Tibial nerve (tissue), 4 donors: Measurements from ENCODE around the gene GATA6. TPM values are rescaled to one million over a fixed set of nuclear protein-coding genes. Genes with fewer than 3 reads are reported as not detected.

Source experiments
- DNase-seq, 2 donors: peaks; one replicate each; pipeline ENCODE4 v3.0.0-alpha.2; 2019; ENCODE audit warnings: low spot score in 2 of 2
- H3K27ac ChIP-seq, 4 donors: fragments of 200-600 bp; sonication (generic) in 3 of 4; one replicate each; pipeline ENCODE4 v1.5.1; 2017 to 2019; ENCODE audit warnings: mild to moderate bottlenecking in 1 of 4
- H3K27me3 ChIP-seq, 2 donors: fragments of 200-600 bp; sonication (generic) in 1 of 2; one replicate each; pipeline versions ENCODE4 v1.5.1 to v1.6.0; 2017 to 2019
- H3K36me3 ChIP-seq, 3 donors: fragments of 200-600 bp; sonication (generic); one replicate each; pipeline ENCODE4 v1.5.1; 2018 to 2019
- H3K4me1 ChIP-seq, 4 donors: fragments of 200-600 bp; sonication (generic) in 3 of 4; one replicate each; pipeline ENCODE4 v1.5.1; 2017 to 2019
- H3K4me3 ChIP-seq, 4 donors: fragments of 200-600 bp; sonication (generic) in 3 of 4; one replicate each; pipeline ENCODE4 v1.5.1; 2017 to 2019; ENCODE audit warnings: mild to moderate bottlenecking in 1 of 4, moderate library complexity in 1 of 4
- H3K9me3 ChIP-seq, 4 donors: fragments of 200-600 bp; sonication (generic) in 3 of 4; one replicate each; pipeline ENCODE4 v1.5.1; 2017 to 2019
- CTCF ChIP-seq, 5 experiments: fragments of 200-600 bp in 3 of 5; fragments of 450-650 bp in 2 of 5; sonication (generic) in 3 of 5; IDR thresholded peaks; one replicate each; pipeline ENCODE4 v1.5.1; 2016 to 2019; ENCODE audit warnings: antibody characterized with exemption in 5 of 5, mild to moderate bottlenecking in 3 of 5, moderate library complexity in 2 of 5
- EP300 ChIP-seq, 2 donors: sonication (generic); formaldehyde crosslinking; IDR thresholded peaks; one replicate each; pipeline ENCODE4 v1.6.1; 2017; ENCODE audit warnings: antibody characterized with exemption in 2 of 2, mild to moderate bottlenecking in 1 of 2
- POLR2A ChIP-seq, 2 donors: fragments of 450-650 bp; IDR thresholded peaks; one replicate each; pipeline ENCODE4 v1.6.1; 2017; ENCODE audit warnings: antibody characterized with exemption in 2 of 2, mild to moderate bottlenecking in 2 of 2, moderate library complexity in 2 of 2
- WGBS, 2 donors: methylation state at CpG; one replicate each; pipeline ENCODE4 v1.1.5; 2018; 5-methylcytosine and 5-hydroxymethylcytosine counted together
- total RNA-seq, 4 donors: library from RNA; depleted of rRNA; stranded (reverse); fragments of >200 nt; gene quantifications; one replicate each; pipeline ENCODE4 v1.1.0, GENCODE V29; 2016

GATA6 gene
- total RNA-seq, 4 donors from 2014 or later, result 4.2 to 8.4 (median 7.2) TPM

- Histone ChIP-seq H3K36me3 (no peaks in the 10 kb centered on the region), H3K9me3 (no peaks in the 10 kb centered on the region), H3K27ac (no peak overlapping the region), H3K4me1 (no peaks in the 10 kb centered on the region), H3K4me3 (no peak overlapping the region), H3K27me3 (peaks cover 0 to 30% of the 10 kb centered on the region in 2 donors)
- no peak for DNase-seq
- TF ChIP-seq CTCF (IDR thresholded peaks at IDR 0.05), result no peak
- no peak for TF ChIP-seq EP300 (IDR thresholded peaks at IDR 0.05)
- TF ChIP-seq POLR2A (IDR thresholded peaks at IDR 0.05), result no peak
- WGBS, 2 donors, result 63 to 76% methylated on average over 6 of the region's 6 CpGs
These were observed 15.9 kb downstream of the GATA6 start for GRCh38 chr18:22185273-22185672.

GRCh38 chr18:22185771-22186386, 16.5 kb downstream of the GATA6 start:
- no peaks in the 10 kb centered on the region for H3K4me1 ChIP-seq
- H3K4me3 ChIP-seq, result no peak overlapping the region
- TF ChIP-seq EP300 (IDR thresholded peaks at IDR 0.05), result no peak
- WGBS, 2 donors, result 86 to 89% methylated on average over 10 of the region's 10 CpGs
- H3K36me3 ChIP-seq, result no peaks in the 10 kb centered on the region
- DNase-seq, result no peak
- H3K27ac ChIP-seq, result no peak overlapping the region
- peaks cover 0 to 25% of the 10 kb centered on the region in 2 donors for H3K27me3 ChIP-seq
- H3K9me3 ChIP-seq, result no peaks in the 10 kb centered on the region

GRCh38 chr18:22186484-22186971, 17.1 kb downstream of the GATA6 start:
- H3K4me3 ChIP-seq, result no peak overlapping the region
- H3K9me3 ChIP-seq, result no peaks in the 10 kb centered on the region
- no peak overlapping the region for H3K27ac ChIP-seq
- peaks cover 0 to 19% of the 10 kb centered on the region in 2 donors for H3K27me3 ChIP-seq
- H3K36me3 ChIP-seq, result no peaks in the 10 kb centered on the region
- DNase-seq, result no peak
- TF ChIP-seq CTCF (IDR thresholded peaks at IDR 0.05), result no peak
- TF ChIP-seq POLR2A (IDR thresholded peaks at IDR 0.05), result no peak
- TF ChIP-seq EP300 (IDR thresholded peaks at IDR 0.05), result no peak
- 83 to 84% methylated on average over 6 of the region's 6 CpGs for WGBS, 2 donors
- H3K4me1 ChIP-seq, result no peaks in the 10 kb centered on the region

- no peak overlapping the region for H3K27ac ChIP-seq
- WGBS, 2 donors, result 82 to 84% methylated on average over 11 of the region's 11 CpGs
- H3K27me3 ChIP-seq, result peaks cover 0 to 16% of the 10 kb centered on the region in 2 donors
- DNase-seq, result no peak
- H3K36me3 ChIP-seq, result no peaks in the 10 kb centered on the region
- no peaks in the 10 kb centered on the region for H3K9me3 ChIP-seq
- H3K4me1 ChIP-seq, result no peaks in the 10 kb centered on the region
- TF ChIP-seq CTCF (IDR thresholded peaks at IDR 0.05) (no peak), EP300 (IDR thresholded peaks at IDR 0.05) (no peak), POLR2A (IDR thresholded peaks at IDR 0.05) (no peak)
- no peak overlapping the region for H3K4me3 ChIP-seq
These were observed 19.3 kb downstream of the GATA6 start for GRCh38 chr18:22188559-22189267.

GRCh38 chr18:22189449-22190166, 20.2 kb downstream of the GATA6 start:
- peaks cover 0 to 16% of the 10 kb centered on the region in 2 donors for H3K27me3 ChIP-seq
- H3K4me1 ChIP-seq, result no peaks in the 10 kb centered on the region
- TF ChIP-seq EP300 (IDR thresholded peaks at IDR 0.05) (no peak), POLR2A (IDR thresholded peaks at IDR 0.05) (no peak)
- WGBS, 2 donors, result 87 to 88% methylated on average over 11 of the region's 11 CpGs
- no peak for DNase-seq
- H3K9me3 ChIP-seq, result no peaks in the 10 kb centered on the region
- H3K4me3 ChIP-seq, result no peak overlapping the region
- no peak overlapping the region for H3K27ac ChIP-seq
- no peaks in the 10 kb centered on the region for H3K36me3 ChIP-seq

GRCh38 chr18:22191346-22191695, 21.9 kb downstream of the GATA6 start:
- 58 to 77% methylated on average over 5 of the region's 5 CpGs for WGBS, 2 donors
- H3K4me3 ChIP-seq, result no peak overlapping the region
- H3K27me3 ChIP-seq, result peaks cover 0 to 10% of the 10 kb centered on the region in 2 donors
- H3K27ac ChIP-seq, result no peak overlapping the region
- DNase-seq, result no peak
- H3K4me1 ChIP-seq, result no peaks in the 10 kb centered on the region
- no peaks in the 10 kb centered on the region for H3K9me3 ChIP-seq
- TF ChIP-seq POLR2A (IDR thresholded peaks at IDR 0.05) (no peak), CTCF (IDR thresholded peaks at IDR 0.05) (no peak), EP300 (IDR thresholded peaks at IDR 0.05) (no peak)
- H3K36me3 ChIP-seq, result no peaks in the 10 kb centered on the region
